ENCODE data around the gene KIAA0586.
"Not testable (repeated sequence)": the region's sequence is repeated elsewhere in the genome, so short reads cannot be mapped to it uniquely, and the experiment has no call there.

The KIAA0586 gene

GRCh38 chr14:58427281-58428117 lies at the start of gene KIAA0586, which contains the start of gene TIMM9:
TSS of gene KIAA0586 (plus strand) at chr14:58427719. CDS start at chr14:58428265, 546 bp downstream.
TSS of gene TIMM9 (minus strand) at chr14:58427531. CDS start at chr14:58411945, 15,586 bp downstream.
- peak; percentile 89 for DNase-seq (ENCODE audit: low read depth)

DNA sequence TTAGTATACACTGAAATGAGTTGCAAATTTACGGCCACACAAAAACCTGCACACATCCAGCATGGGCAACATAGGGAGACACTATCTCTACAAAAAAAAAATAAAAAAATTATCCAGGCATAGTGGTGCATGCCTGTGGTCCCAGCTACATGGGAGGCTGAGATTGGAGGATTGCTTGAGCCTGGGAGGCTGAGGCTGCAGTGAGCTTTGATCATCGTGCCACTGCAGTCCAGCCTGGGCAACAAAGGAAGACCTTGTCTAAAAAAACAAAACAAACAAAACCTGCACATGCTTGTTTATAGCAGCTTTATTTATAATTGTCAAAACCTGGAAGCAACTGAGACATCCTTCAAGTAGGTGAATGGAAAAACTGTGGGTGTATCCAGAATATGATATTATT lies 36.7 kb upstream of the KIAA0586 start:
- DNase-seq (ENCODE audit: low read depth) = no peak

DNA sequence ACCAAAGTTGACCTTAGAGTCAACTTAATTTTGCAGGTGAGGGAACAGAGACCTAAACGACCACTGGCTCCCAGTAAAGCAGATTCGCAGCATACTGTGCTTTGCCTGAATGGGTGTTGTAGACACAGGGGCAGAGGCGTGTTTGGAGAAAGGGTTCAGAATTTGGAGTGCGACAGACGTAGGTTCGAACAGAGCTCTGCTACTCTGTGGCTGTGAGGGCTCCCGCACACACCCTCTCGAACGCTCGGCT lies 32.0 kb upstream of the KIAA0586 start:
- DNase-seq (ENCODE audit: low read depth) = no peak

DNA sequence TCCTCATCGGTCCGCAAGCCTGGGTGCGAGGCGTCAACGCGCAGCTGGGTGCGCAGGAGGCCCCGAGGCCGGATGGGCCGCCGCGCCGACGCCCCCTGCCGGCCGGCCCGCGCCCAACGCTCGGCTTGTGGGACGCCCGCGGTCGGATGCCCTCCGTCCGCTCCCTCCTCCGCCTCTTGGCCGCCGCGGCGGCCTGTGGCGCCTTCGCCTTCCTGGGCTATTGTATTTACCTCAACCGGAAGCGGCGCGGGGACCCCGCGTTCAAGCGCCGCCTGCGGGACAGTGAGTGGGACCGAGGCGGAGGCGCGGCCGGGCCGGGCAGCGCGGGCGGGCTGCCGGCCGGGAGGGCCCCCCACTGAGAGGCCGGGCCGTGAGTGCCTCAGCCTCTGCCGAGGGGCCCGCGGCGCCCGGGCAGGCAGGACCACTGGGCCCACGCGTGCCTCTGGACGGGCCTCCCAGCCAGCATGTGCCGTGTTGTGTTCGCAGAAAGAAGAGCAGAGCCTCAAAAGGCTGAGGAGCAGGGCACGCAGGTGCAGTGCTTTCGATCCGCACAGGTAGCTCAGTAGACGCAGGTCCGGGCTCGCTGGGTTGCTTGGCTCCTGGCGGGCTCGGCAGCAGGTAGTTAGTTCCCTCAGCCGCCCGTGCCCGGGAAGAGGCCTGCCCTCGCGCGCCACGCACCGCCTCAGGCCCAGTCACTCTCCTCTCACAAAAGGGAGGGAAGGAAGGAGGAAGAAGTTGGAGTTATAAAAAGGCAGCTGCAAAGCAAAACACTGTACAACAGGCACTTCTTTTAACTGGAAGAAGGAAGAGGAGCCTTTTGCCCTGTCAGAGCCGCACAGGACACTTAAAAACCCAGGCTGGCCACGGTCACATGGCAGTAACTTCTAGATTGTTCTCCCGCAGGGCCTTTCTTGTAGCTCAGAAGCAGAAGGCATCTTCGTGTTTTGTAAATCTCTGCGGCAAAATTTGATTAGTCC lies 31.4 kb upstream of the KIAA0586 start, which contains the start of gene TOMM20L:
Gene TOMM20L, plus strand, starts transcription at position 119 of the 977 bp plus-strand sequence. Its CDS starts 28 bp downstream, at position 147.
- peak; percentile 31 for DNase-seq (ENCODE audit: low read depth)

GRCh38 chr14:58397156-58397555 lies 30.4 kb upstream of the KIAA0586 start:
- DNase-seq (ENCODE audit: low read depth) = no peak

- no peak for DNase-seq (ENCODE audit: low read depth)
These were observed 29.0 kb upstream of the KIAA0586 start for GRCh38 chr14:58398495-58398894.

DNA sequence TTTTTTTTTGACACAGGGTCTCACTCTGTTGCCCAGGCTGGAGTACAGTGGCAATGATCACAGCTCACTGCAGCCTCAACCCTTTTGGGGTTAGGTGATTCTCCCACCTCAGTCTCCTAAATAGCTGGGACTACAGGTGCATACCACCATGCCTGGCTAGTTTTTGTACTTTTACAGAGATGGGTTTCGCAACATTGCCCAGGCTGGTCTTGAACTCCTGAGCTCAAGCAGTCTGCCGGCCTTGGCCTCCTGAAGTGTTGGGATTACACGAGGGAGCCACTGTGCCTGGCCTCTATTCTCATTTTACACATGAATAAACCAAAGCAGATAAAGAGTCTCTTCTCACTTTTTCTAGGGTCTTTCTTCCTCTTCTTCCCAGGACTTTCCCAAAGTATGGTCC lies 28.6 kb upstream of the KIAA0586 start:
- DNase-seq (ENCODE audit: low read depth) = no peak

- DNase-seq (ENCODE audit: low read depth) = no peak
These were observed 25.9 kb upstream of the KIAA0586 start for GRCh38 chr14:58401587-58401986.

DNA sequence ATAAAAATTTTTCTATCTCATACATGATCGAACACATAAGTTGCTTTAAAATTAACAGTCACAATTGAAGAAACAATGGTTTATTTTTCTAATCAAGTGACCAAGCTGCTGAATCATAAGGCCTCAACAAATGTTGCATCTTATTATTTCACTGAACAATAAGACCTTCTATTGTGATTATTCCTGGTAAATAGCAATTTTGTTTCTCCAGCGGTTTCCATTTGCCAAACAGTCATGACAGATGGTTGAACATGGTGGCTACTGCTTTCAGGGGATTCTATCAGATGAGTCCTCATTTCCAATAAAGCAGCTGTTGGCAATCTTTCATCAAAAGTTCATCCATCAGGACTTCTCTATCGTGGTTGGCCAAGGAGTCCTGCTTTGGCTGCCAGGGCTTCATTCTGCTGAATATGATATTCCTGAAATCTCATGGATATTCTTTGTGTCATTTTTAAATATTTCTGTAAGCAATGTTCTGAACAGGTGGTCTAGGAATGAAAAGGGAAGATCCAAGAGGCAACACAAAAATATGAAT lies 18.8 kb upstream of the KIAA0586 start:
- no peak for DNase-seq (ENCODE audit: low read depth)

- no peak for DNase-seq (ENCODE audit: low read depth)
These were observed 12.7 kb upstream of the KIAA0586 start for GRCh38 chr14:58414845-58415244.

DNA sequence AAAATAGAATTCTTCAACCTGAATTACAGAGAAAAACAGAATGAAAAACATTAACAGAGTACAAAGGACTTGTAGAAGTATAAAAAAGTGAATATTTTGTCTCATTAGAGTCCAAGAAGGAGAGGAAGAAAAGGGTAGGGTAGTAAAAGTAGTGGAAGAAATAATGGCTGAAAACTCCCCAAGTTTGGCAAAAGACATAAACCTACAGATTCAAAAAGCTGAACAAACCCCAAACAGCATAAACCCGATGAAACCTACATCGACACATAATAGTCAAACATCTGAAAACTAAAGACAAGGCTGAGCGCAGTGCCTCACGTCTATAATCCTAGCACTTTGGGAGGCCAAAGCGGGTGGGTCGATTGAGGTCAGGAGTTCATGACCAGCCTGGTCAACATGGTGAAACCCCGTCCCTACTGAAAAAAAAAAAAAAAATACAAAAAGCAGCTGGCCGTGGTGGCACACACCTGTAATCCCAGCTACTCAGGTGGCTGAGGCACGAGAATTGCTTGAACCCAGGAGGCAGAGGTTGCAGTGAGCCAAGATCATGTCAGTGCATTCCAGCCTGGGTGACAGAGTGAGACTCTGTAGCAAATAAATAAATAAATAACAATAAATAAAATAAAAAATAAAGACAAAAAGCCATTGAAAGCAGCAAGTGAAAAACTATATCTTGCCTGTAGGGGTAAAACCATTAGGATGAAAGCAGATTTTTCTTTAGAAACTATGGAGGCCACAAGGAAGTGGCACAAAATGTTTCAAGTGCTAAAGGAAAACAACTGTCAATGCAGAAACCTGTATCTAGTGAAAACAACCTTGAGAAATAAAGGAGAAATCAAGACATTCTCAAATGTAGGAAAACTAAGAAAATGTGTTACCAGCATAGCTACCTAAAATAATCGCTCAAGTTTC lies 11.6 kb upstream of the KIAA0586 start:
- DNase-seq (ENCODE audit: low read depth) = no peak

- not testable (repeated sequence) for DNase-seq (ENCODE audit: low read depth)
These were observed 10.6 kb upstream of the KIAA0586 start for GRCh38 chr14:58416934-58417333.

GRCh38 chr14:58426670-58427280 lies 744 bp upstream of the KIAA0586 start:
- DNase-seq (ENCODE audit: low read depth) = peak; percentile 22

DNA sequence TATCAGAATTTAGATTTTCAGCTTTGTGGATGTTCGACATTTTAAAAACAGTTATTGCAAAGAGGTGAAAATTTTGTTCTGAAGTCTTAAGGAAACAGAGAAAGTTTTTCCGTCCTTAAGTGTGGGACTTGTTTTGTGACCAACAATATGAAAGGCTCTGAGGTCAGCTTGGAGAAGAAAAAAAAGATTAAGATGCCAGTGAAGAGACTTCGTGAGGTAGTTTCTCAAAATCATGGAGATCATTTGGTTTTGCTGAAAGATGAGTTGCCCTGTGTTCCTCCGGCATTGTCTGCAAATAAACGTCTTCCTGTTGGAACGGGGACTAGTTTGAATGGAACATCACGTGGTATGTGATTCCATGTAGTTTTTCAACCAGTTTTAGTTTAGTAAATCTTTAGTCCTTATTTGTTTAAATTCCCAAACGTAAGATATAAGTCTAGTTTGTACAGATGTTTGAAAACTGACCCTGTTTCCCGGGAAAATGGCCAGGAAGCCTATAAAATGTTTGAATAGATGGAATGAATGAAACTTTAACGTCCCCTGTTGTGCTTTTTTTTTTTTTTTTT lies 682 bp downstream of the KIAA0586 start:
- no peak for DNase-seq (ENCODE audit: low read depth)

- no peak for DNase-seq (ENCODE audit: low read depth)
These were observed 2.6 kb downstream of the KIAA0586 start for GRCh38 chr14:58430156-58430555.

- DNase-seq (ENCODE audit: low read depth) = no peak
These were observed 12.0 kb downstream of the KIAA0586 start for GRCh38 chr14:58439476-58439875.

GRCh38 chr14:58444627-58445026 lies 17.1 kb downstream of the KIAA0586 start:
- DNase-seq (ENCODE audit: low read depth) = no peak

DNA sequence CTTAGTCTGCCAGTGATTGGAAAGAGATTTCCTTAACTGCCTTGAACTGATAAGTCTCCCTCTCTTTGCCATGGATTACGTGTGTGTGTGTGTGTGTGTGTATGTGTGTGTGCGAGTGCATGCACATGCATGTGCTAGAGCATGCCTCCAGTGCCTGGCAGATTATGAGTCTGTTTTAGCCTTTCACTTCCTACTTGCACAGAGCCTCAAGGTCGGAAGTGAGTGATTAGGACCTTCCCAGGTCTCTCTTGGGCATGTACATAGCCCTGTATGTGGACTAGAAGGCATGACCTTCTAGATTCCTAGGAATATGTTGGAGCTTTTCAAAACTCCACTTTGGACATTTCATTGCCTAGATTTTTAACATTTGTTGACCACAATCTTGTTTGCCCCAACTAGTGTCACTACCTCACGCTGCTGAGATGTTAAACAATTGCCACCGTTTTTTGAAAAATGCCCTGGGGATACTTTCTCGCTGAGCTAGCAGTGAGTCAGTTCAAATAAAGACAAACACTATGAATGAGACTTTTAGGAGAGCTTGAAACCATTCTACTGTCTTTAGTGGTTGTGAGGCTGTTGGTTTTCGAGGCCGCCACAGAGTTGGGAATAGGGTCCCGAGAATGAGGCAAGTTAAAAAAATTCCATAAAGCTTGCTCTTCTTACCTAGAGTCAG lies 28.2 kb downstream of the KIAA0586 start:
- DNase-seq (ENCODE audit: low read depth) = no peak

DNA sequence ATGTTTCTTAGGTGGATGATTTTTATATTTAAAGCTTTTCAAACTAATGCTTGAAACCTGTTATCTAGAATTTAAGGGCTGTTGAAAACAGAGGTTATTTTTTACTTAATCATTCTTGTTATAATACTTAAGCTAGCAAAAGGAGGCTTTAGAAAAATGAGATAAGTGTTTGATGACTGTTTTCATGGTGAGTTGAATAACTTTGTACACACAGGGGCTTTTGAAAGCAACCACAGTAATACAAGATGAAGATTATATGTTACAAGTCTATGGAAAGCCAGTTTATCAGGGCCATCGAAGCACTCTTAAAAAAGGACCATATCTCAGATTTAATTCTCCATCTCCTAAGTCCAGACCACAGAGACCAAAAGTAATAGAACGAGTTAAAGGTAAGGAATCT lies 33.3 kb downstream of the KIAA0586 start:
- no peak for DNase-seq (ENCODE audit: low read depth)

DNA sequence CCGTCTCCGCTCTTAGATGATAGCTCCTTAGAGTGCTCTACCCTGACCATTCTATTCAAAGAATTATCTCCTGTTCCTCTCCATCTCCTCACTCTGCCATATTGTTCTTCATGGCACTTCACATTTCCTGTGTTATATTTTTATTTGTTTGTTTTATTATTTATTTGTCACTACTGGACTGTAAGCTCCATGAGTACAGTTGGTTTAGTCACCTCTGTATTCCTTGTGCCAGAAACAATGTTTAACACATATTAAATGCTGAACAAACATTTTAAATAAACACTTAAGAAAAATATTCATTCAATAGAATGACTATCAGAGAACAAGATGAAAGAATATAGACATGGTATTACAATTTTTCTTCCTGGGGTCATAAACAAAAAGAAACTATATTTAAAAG lies 35.6 kb downstream of the KIAA0586 start:
- no peak for DNase-seq (ENCODE audit: low read depth)
